ENCODE results near the gene TEX53.

DNA sequence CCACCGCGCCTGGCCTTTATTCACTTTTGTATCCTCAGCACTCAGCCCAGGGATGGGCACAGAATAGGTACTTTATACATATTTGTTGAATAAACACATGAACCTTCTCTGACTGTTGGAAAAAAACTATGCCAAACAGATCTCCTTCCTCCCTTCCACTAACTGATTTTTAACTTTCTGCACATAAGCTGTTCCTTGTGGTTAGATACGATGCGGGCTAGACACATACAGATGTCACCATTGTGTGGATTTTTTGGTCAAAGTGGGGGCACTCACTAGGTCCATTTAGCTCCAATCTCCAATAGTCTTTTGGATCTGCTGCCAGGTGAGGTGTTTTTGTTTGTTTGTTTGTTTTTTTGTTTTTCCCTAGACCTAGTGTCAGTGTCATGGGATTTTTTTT lies 19.3 kb upstream of the TEX53 start:
- TF ChIP-seq CTCF (IDR thresholded peaks at IDR 0.05) (no peak), EZH2 (IDR thresholded peaks at IDR 0.05; ENCODE audit: borderline replicate concordance, insufficient read depth, low read depth, low read length, poor library complexity, severe bottlenecking) (no peak)
